OCI-LY7 (cell line): ENCODE data around the gene HIVEP3. TPM values are rescaled to one million over a fixed set of nuclear protein-coding genes. Genes with fewer than 3 reads are reported as not detected.

Experiments used
- BruUV-seq: library from RNA; stranded (reverse); fragments of 400-500 nt; replicated peaks from 2 replicates; lab custom pipeline; 2021; lab: Mats Ljungman, UMichigan
- CTCF ChIA-PET: fragments of 300-600 bp; sonication (Branson Sonifier 250); formaldehyde crosslinking; loops from one replicate; lab custom pipeline; 2022; ENCODE audit warnings: antibody characterized with exemption; ENCODE audit not compliant: unreplicated experiment; lab: Charles Lee
- POLR2A ChIA-PET: fragments of 300-600 bp; sonication (Branson Sonifier 250); formaldehyde crosslinking; loops from one replicate; lab custom pipeline; 2022; ENCODE audit warnings: antibody characterized with exemption; lab: Charles Lee
- DNase-seq: peaks from one replicate; pipeline ENCODE4 v3.0.0-alpha.2; 2015; ENCODE audit warnings: low spot score
- H2AFZ ChIP-seq: fragments of 200-600 bp; sonication (generic), shearing (Covaris generic); 2 replicates; pipeline ENCODE4 v1.6.1; 2014; ENCODE audit warnings: mild to moderate bottlenecking, antibody characterized with exemption, low read length, moderate library complexity
- H3K27ac ChIP-seq: fragments of 200-600 bp; sonication (generic); 2 replicates; pipeline ENCODE4 v1.5.1; 2014; ENCODE audit warnings: mixed run types, low read depth, mild to moderate bottlenecking, moderate library complexity, low read length, inconsistent platforms; ENCODE audit not compliant: poor library complexity, severe bottlenecking
- H3K36me3 ChIP-seq: fragments of 200-600 bp; sonication (generic); 2 replicates; pipeline ENCODE4 v1.6.1; 2014; ENCODE audit warnings: mild to moderate bottlenecking, antibody characterized with exemption, low read length, moderate library complexity, mixed read lengths; ENCODE audit not compliant: insufficient read depth
- H3K4me1 ChIP-seq: fragments of 200-600 bp; sonication (generic); 2 replicates; pipeline ENCODE4 v1.5.1; 2014; ENCODE audit warnings: mild to moderate bottlenecking, low read length; ENCODE audit not compliant: insufficient read depth, poor library complexity, severe bottlenecking
- H3K4me2 ChIP-seq: fragments of 200-600 bp; sonication (generic); 2 replicates; pipeline ENCODE4 v1.6.1; 2014; ENCODE audit warnings: mild to moderate bottlenecking, low read length
- H3K4me3 ChIP-seq: fragments of 200-600 bp; sonication (generic); 2 replicates; pipeline ENCODE4 v1.5.1; 2014; ENCODE audit warnings: mild to moderate bottlenecking, low read depth, low read length; ENCODE audit not compliant: poor library complexity, severe bottlenecking
- H3K79me2 ChIP-seq: fragments of 200-600 bp; sonication (generic); 2 replicates; pipeline ENCODE4 v1.6.1; 2016; ENCODE audit warnings: low read depth, mild to moderate bottlenecking, low read length, moderate library complexity, mixed read lengths; ENCODE audit not compliant: insufficient read depth
- H3K9me2 ChIP-seq: fragments of 200-600 bp; sonication (generic); 2 replicates; pipeline ENCODE4 v1.6.1; 2016; ENCODE audit warnings: mild to moderate bottlenecking, low read length, mixed read lengths; ENCODE audit not compliant: insufficient read depth
- H3K9me3 ChIP-seq: fragments of 200-600 bp; sonication (generic); 2 replicates; pipeline ENCODE4 v1.6.1; 2014; ENCODE audit warnings: mild to moderate bottlenecking, mixed run types, low read length, mixed read lengths
- H4K20me1 ChIP-seq: fragments of 200-600 bp; sonication (generic); 2 replicates; pipeline ENCODE4 v1.6.1; 2014; ENCODE audit warnings: mild to moderate bottlenecking, antibody characterized with exemption, low read length, moderate library complexity, mixed read lengths; ENCODE audit not compliant: insufficient read depth
- EZH2phosphoT487 ChIP-seq: fragments of 200-600 bp; sonication (generic); IDR thresholded peaks from 2 replicates; pipeline ENCODE4 v1.6.1; 2018; ENCODE audit warnings: low read depth, borderline replicate concordance, mild to moderate bottlenecking, mixed run types, antibody characterized with exemption, low read length, moderate library complexity, mixed read lengths
- intact Hi-C: fragments of 100-400 bp; cut with micrococcal nuclease; formaldehyde crosslinking; loops from one replicate; pipeline ENCODE4 v1.10.0; 2022; ENCODE audit not compliant: unreplicated experiment
- total RNA-seq, 2 experiments: library from RNA; depleted of rRNA in 1 of 2; stranded (reverse); fragments of >200 nt in 1 of 2; shearing (Covaris generic) in 1 of 2; gene quantifications; 2 replicates each; pipeline ENCODE4 v1.2.3, GENCODE V29; 2014 to 2022
- TF ChIP-seq, protein P1 (sequence below): fragments of 200-600 bp; sonication (generic); conservative IDR thresholded peaks from 2 replicates; pipeline ENCODE4 v1.5.1; 2014; ENCODE audit warnings: mild to moderate bottlenecking, antibody characterized with exemption, low read length, moderate library complexity, mixed read lengths

Gene HIVEP3
- total RNA-seq, 2 experiments from 2014 or later = 0.53 to 0.60 TPM

DNA sequence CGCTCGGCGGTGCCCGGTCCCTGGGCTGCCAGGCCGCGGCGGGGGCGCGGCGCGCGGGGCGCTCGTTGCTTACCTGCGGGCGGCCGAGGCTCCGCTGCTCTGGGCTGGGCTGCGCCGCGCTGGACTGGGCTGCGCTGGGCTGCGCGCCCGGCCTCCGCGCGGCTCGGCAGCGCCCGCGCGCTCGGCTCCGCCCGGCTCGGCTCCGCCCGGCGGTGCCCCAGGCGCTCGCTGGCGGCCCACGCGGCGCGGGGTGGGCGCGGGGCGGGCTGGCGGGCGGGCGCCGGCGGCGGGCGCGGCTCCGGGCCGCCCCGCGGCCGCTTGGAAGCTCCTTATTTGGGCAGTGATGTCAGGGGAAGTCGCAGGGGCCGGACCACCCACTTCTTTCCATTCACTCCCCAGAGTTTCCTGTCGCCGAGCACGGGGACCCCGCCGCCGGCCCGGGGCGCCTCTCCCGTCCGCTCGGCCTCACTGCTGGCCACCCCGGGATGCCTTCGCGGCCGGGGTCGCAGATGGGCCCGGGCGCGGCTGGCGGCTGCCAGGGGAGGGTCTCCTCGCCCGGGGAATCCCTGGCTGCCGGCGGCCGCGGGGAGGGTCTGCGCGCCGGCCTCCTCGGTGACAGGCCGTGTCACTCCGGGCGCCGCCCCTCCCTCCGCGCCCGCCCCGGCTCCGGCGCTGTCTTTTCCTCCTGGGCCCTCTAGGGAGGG, 256.5 kb downstream of the HIVEP3 start:
- Histone ChIP-seq H3K4me1 (peaks cover 8% of the 10 kb centered on the region), H3K36me3 (no peaks in the 10 kb centered on the region), H4K20me1 (no peaks in the 10 kb centered on the region), H3K27ac (no peak overlapping the region), H2AFZ (no peak overlapping the region), H3K9me2 (no peaks in the 10 kb centered on the region), H3K4me3 (no peak overlapping the region), H3K79me2 (no peaks in the 10 kb centered on the region), H3K4me2 (peak overlapping the region; percentile 43; the same call in 1 of the 2 replicates), H3K9me3 (no peaks in the 10 kb centered on the region)
- ChIA-PET POLR2A (no interaction called here), CTCF (no interaction called here)
- no peak for DNase-seq
- intact Hi-C loops = no loop called here
- TF ChIP-seq, protein P1, sequence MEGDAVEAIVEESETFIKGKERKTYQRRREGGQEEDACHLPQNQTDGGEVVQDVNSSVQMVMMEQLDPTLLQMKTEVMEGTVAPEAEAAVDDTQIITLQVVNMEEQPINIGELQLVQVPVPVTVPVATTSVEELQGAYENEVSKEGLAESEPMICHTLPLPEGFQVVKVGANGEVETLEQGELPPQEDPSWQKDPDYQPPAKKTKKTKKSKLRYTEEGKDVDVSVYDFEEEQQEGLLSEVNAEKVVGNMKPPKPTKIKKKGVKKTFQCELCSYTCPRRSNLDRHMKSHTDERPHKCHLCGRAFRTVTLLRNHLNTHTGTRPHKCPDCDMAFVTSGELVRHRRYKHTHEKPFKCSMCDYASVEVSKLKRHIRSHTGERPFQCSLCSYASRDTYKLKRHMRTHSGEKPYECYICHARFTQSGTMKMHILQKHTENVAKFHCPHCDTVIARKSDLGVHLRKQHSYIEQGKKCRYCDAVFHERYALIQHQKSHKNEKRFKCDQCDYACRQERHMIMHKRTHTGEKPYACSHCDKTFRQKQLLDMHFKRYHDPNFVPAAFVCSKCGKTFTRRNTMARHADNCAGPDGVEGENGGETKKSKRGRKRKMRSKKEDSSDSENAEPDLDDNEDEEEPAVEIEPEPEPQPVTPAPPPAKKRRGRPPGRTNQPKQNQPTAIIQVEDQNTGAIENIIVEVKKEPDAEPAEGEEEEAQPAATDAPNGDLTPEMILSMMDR = no peak
- TF ChIP-seq EZH2phosphoT487 = no peak
- no TSS peak for BruUV-seq

DNA sequence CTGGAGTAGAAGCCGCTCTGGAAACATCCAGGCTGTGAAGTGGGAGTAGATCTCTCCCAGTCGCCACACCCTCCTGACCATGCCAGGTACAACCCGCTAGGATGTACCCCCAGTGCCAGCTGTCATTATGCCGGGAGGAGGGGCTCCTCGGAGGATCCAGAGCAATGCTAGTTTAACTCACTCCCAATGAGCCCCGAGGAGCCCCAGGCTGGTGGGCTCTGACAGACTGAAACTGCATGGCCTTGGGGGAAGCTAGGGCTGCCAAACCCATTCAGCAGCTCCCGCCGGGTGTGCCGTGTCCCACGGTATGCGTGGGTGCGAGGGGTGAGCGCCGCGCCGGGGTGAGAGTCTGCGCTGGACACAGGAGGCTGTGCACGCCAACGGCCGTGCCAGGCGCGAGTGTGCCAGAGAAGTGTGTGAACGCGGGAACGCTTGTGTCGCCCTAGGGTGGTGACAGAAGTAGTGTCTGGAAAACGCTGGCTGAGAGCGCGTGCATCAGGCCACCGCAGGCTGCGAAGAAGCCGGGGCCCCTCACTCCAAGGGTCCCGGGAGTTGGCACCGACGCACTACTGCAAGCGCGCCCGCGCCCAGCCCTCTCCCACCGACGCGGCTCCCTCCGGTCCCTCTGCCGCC, 257.2 kb downstream of the HIVEP3 start:
- Histone ChIP-seq H3K9me3 (no peaks in the 10 kb centered on the region), H3K4me2 (peak overlapping the region; percentile 43; the same call in 1 of the 2 replicates), H4K20me1 (no peaks in the 10 kb centered on the region), H3K36me3 (no peaks in the 10 kb centered on the region), H3K79me2 (no peaks in the 10 kb centered on the region), H3K27ac (no peak overlapping the region), H3K4me3 (no peak overlapping the region), H3K4me1 (peaks cover 1% of the 10 kb centered on the region), H3K9me2 (no peaks in the 10 kb centered on the region), H2AFZ (no peak overlapping the region)
- DNase-seq = no peak
- intact Hi-C loops = no loop called here
- no peak for TF ChIP-seq EZH2phosphoT487
- TF ChIP-seq, protein P1 = no peak
- POLR2A ChIA-PET = no interaction called here
- CTCF ChIA-PET = no interaction called here
- no TSS peak for BruUV-seq
